HEK293 (cell line): ENCODE data around the gene PIEZO1.

ENCODE experiments used
- CTCF ChIA-PET: fragments of 350-600 bp; formaldehyde crosslinking; extraction: SDS; loops from one replicate; lab custom pipeline; 2021; ENCODE audit warnings: antibody characterized with exemption; lab: Yijun Ruan, JAX
- POLR2A ChIA-PET: fragments of 300-600 bp; formaldehyde crosslinking; extraction: SDS; loops from one replicate; lab custom pipeline; 2020; ENCODE audit warnings: antibody characterized with exemption, inconsistent platforms; lab: Yijun Ruan, JAX
- H3K27ac ChIP-seq: fragments of 200-500 bp; sonication (Bioruptor generic); 2 replicates; pipeline ENCODE4 v1.5.1; 2014; ENCODE audit warnings: low read depth, low read length, control low read depth, inconsistent platforms; ENCODE audit errors: extremely low read depth
- H3K36me3 ChIP-seq, 2 experiments: fragments of 200-500 bp in 1 of 2; sonication (Bioruptor generic) in 1 of 2; 1 replicate in 1 of 2; 2 replicates in 1 of 2; pipeline ENCODE4 v1.5.1; 2014 to 2017; ENCODE audit warnings: inconsistent platforms in 2 of 2, low read length in 2 of 2; ENCODE audit not compliant: control insufficient read depth in 2 of 2, insufficient read depth in 1 of 2
- H3K4me1 ChIP-seq: fragments of 200-500 bp; sonication (Bioruptor generic); 2 replicates; pipeline ENCODE4 v1.5.1; 2014; ENCODE audit warnings: mild to moderate bottlenecking, low read length, inconsistent platforms; ENCODE audit not compliant: control insufficient read depth, insufficient read depth
- H3K4me3 ChIP-seq: 2 replicates; pipeline ENCODE4 v1.5.1; 2011; ENCODE audit warnings: low read depth, mild to moderate bottlenecking, control low read depth, low read length, moderate library complexity
- H3K9me3 ChIP-seq: fragments of 200-500 bp; sonication (Bioruptor generic); 2 replicates; pipeline ENCODE4 v1.5.1; 2014; ENCODE audit warnings: low read depth, low read length, inconsistent platforms; ENCODE audit not compliant: control insufficient read depth, insufficient read depth
- BCL11A ChIP-seq: fragments of 450-650 bp; formaldehyde crosslinking; IDR thresholded peaks from 2 replicates; pipeline ENCODE4 v1.5.1; 2016; ENCODE audit warnings: low read depth, missing biosample characterization, missing genetic modification characterization
- BCL6B ChIP-seq: fragments of 450-650 bp; formaldehyde crosslinking; IDR thresholded peaks from 2 replicates; pipeline ENCODE4 v1.5.1; 2017; ENCODE audit warnings: missing biosample characterization, missing genetic modification characterization
- GLIS1 ChIP-seq: fragments of 450-650 bp; formaldehyde crosslinking; IDR thresholded peaks from 2 replicates; pipeline ENCODE4 v1.5.1; 2016; ENCODE audit warnings: missing biosample characterization, missing genetic modification characterization
- GLIS2 ChIP-seq: fragments of 450-650 bp; formaldehyde crosslinking; IDR thresholded peaks from 2 replicates; pipeline ENCODE4 v1.5.1; 2016; ENCODE audit warnings: missing biosample characterization, missing genetic modification characterization
- HIC1 ChIP-seq: fragments of 450-650 bp; formaldehyde crosslinking; IDR thresholded peaks from 2 replicates; pipeline ENCODE4 v1.5.1; 2016; ENCODE audit warnings: missing biosample characterization, missing genetic modification characterization
- KLF1 ChIP-seq: fragments of 450-650 bp; formaldehyde crosslinking; IDR thresholded peaks from 2 replicates; pipeline ENCODE4 v1.5.1; 2016; ENCODE audit warnings: missing biosample characterization, missing genetic modification characterization
- KLF8 ChIP-seq: fragments of 450-650 bp; formaldehyde crosslinking; IDR thresholded peaks from 2 replicates; pipeline ENCODE4 v1.5.1; 2016; ENCODE audit warnings: missing biosample characterization, missing genetic modification characterization
- MYNN ChIP-seq: fragments of 450-650 bp; formaldehyde crosslinking; IDR thresholded peaks from 2 replicates; pipeline ENCODE4 v1.5.1; 2016; ENCODE audit warnings: missing biosample characterization, missing genetic modification characterization, borderline replicate concordance
- PATZ1 ChIP-seq: fragments of 450-650 bp; formaldehyde crosslinking; IDR thresholded peaks from 2 replicates; pipeline ENCODE4 v1.5.1; 2016; ENCODE audit warnings: missing biosample characterization, missing genetic modification characterization
- REPIN1 ChIP-seq: fragments of 450-650 bp; formaldehyde crosslinking; IDR thresholded peaks from 2 replicates; pipeline ENCODE4 v1.5.1; 2017; ENCODE audit warnings: missing biosample characterization, missing genetic modification characterization, low read depth
- REST ChIP-seq: fragments of 450-650 bp; formaldehyde crosslinking; IDR thresholded peaks from 2 replicates; pipeline ENCODE4 v1.5.1; 2016; ENCODE audit warnings: missing biosample characterization, missing genetic modification characterization
- SALL2 ChIP-seq: fragments of 450-650 bp; formaldehyde crosslinking; IDR thresholded peaks from 2 replicates; pipeline ENCODE4 v1.5.0; 2017; ENCODE audit warnings: missing biosample characterization, mild to moderate bottlenecking, missing genetic modification characterization, borderline replicate concordance
- ZBTB48 ChIP-seq: fragments of 450-650 bp; formaldehyde crosslinking; IDR thresholded peaks from 2 replicates; pipeline ENCODE4 v1.5.1; 2016; ENCODE audit warnings: missing biosample characterization, missing genetic modification characterization
- ZEB2 ChIP-seq: fragments of 450-650 bp; formaldehyde crosslinking; IDR thresholded peaks from 2 replicates; pipeline ENCODE4 v1.5.1; 2016; ENCODE audit warnings: missing biosample characterization, missing genetic modification characterization
- ZFP69B ChIP-seq: fragments of 450-650 bp; formaldehyde crosslinking; IDR thresholded peaks from 2 replicates; pipeline ENCODE4 v1.5.1; 2016; ENCODE audit warnings: missing biosample characterization, missing genetic modification characterization
- ZNF146 ChIP-seq: fragments of 450-650 bp; formaldehyde crosslinking; IDR thresholded peaks from 2 replicates; pipeline ENCODE4 v1.5.1; 2016; ENCODE audit warnings: missing biosample characterization, missing genetic modification characterization
- ZNF311 ChIP-seq: fragments of 450-650 bp; formaldehyde crosslinking; IDR thresholded peaks from 2 replicates; pipeline ENCODE4 v1.5.1; 2017; ENCODE audit warnings: missing biosample characterization, missing genetic modification characterization, borderline replicate concordance
- ZNF366 ChIP-seq: fragments of 450-650 bp; formaldehyde crosslinking; conservative IDR thresholded peaks from 2 replicates; pipeline ENCODE4 v1.5.1; 2016; ENCODE audit warnings: missing biosample characterization, missing genetic modification characterization
- ZNF501 ChIP-seq: fragments of 450-650 bp; formaldehyde crosslinking; IDR thresholded peaks from 2 replicates; pipeline ENCODE4 v1.5.1; 2016; ENCODE audit warnings: missing biosample characterization, missing genetic modification characterization
- ZNF580 ChIP-seq: fragments of 450-650 bp; formaldehyde crosslinking; IDR thresholded peaks from 2 replicates; pipeline ENCODE4 v1.5.1; 2016; ENCODE audit warnings: missing biosample characterization, missing genetic modification characterization
- ZNF670 ChIP-seq: fragments of 450-650 bp; formaldehyde crosslinking; IDR thresholded peaks from 2 replicates; pipeline ENCODE4 v1.5.1; 2016; ENCODE audit warnings: missing biosample characterization, missing genetic modification characterization, low read depth
- ZNF768 ChIP-seq: fragments of 450-650 bp; formaldehyde crosslinking; IDR thresholded peaks from 2 replicates; pipeline ENCODE4 v1.5.1; 2018; ENCODE audit warnings: missing biosample characterization, mild to moderate bottlenecking, missing genetic modification characterization
- TF ChIP-seq, protein P1 (sequence below): fragments of 450-650 bp; formaldehyde crosslinking; IDR thresholded peaks from 2 replicates; pipeline ENCODE4 v1.5.1; 2016; ENCODE audit warnings: missing biosample characterization, missing genetic modification characterization

Gene PIEZO1

GRCh38 chr16:88810166-88810911 lies 25.3 kb upstream of the PIEZO1 start (continued):
- TF ChIP-seq ZNF311 (tag by site-specific recombination), result no peak
- peak; percentile 74; the same call in 1 of the 2 replicates for TF ChIP-seq REPIN1
- no peak for TF ChIP-seq REST
- TF ChIP-seq ZNF768, result peak; percentile 99
- peak; percentile 72 for TF ChIP-seq ZBTB48 (tag by site-specific recombination)
- peak; percentile 80 for TF ChIP-seq ZEB2 (tag by site-specific recombination)
- TF ChIP-seq ZFP69B, result 0 out of 2 replicates have a peak, but pooled peaks have one; percentile 30
- TF ChIP-seq PATZ1 (tag by site-specific recombination), result peak; percentile 61
- TF ChIP-seq MYNN (tag by site-specific recombination), result no peak
- peak; percentile 44; the same call in 1 of the 2 replicates for TF ChIP-seq ZNF580
- TF ChIP-seq ZNF366, result no peak
- TF ChIP-seq HIC1 (tag by site-specific recombination), result 0 out of 2 replicates have a peak, but pooled peaks have one; percentile 27
- peak; percentile 48 for TF ChIP-seq ZNF146 (tag by site-specific recombination)
- TF ChIP-seq BCL6B, result no peak

DNA sequence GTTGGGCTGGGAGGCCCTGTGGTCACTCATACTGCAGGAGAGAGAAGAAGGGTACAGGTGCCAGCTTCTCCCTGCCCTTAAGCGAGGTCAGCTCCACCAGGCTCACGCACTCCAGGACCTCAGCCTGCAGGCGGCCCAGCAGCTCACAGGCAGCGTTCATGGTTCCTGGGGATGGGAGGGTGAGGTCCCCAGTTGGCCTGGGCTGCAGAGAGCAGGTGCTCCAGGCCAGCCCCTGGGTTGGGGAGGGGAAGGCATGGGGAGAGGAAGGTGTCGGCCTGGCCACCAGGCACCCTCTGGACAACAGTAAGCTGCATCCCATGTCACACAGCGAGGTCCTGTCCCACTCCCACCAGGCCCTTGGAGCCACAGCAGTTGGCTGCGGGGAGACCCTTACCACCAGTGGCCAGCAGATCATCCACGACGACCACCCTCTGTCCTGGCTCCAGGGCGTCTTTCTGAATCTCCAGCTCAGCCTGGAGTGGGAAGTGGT lies 24.7 kb upstream of the PIEZO1 start:
- peak overlapping the region; percentile 87 for H3K27ac ChIP-seq
- peaks cover 0 to 64% of the 10 kb centered on the region in 2 experiments; a peak in 1 of 3 replicates for H3K36me3 ChIP-seq
- POLR2A ChIA-PET, result interaction anchor here (1.0 to 5.2 kb wide), 17 partner anchors 10 to 408 kb away, joined by 3 to 33 read pairs (median 6); partner anchors contain the start of genes CDH15, GALNS, TRAPPC2L and ZNF778
- H3K4me3 ChIP-seq, result no peak overlapping the region
- H3K4me1 ChIP-seq, result peaks cover 5% of the 10 kb centered on the region
- CTCF ChIA-PET, result interaction anchor here (0.5 to 3.3 kb wide), 4 partner anchors 25 to 493 kb away, joined by 3 to 25 read pairs (median 4); no protein-coding TSS in a partner anchor
- no peaks in the 10 kb centered on the region for H3K9me3 ChIP-seq
- TF ChIP-seq KLF8 (tag by site-specific recombination), result no peak
- TF ChIP-seq SALL2 (tag by site-specific recombination), result no peak
- TF ChIP-seq, protein P1, sequence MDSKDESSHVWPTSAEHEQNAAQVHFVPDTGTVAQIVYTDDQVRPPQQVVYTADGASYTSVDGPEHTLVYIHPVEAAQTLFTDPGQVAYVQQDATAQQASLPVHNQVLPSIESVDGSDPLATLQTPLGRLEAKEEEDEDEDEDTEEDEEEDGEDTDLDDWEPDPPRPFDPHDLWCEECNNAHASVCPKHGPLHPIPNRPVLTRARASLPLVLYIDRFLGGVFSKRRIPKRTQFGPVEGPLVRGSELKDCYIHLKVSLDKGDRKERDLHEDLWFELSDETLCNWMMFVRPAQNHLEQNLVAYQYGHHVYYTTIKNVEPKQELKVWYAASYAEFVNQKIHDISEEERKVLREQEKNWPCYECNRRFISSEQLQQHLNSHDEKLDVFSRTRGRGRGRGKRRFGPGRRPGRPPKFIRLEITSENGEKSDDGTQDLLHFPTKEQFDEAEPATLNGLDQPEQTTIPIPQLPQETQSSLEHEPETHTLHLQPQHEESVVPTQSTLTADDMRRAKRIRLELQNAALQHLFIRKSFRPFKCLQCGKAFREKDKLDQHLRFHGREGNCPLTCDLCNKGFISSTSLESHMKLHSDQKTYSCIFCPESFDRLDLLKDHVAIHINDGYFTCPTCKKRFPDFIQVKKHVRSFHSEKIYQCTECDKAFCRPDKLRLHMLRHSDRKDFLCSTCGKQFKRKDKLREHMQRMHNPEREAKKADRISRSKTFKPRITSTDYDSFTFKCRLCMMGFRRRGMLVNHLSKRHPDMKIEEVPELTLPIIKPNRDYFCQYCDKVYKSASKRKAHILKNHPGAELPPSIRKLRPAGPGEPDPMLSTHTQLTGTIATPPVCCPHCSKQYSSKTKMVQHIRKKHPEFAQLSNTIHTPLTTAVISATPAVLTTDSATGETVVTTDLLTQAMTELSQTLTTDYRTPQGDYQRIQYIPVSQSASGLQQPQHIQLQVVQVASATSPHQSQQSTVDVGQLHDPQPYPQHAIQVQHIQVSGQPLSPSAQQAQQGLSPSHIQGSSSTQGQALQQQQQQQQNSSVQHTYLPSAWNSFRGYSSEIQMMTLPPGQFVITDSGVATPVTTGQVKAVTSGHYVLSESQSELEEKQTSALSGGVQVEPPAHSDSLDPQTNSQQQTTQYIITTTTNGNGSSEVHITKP (tag by site-specific recombination), result no peak
- TF ChIP-seq GLIS1 (tag by site-specific recombination), result no peak; the same call in 1 of the 2 replicates
- TF ChIP-seq ZNF670 (tag by site-specific recombination), result no peak
- peak; percentile 51; the same call in 1 of the 2 replicates for TF ChIP-seq GLIS2 (tag by site-specific recombination)
- peak; percentile 97; the same call in 1 of the 2 replicates for TF ChIP-seq BCL11A (tag by site-specific recombination)
- no peak for TF ChIP-seq ZNF501 (tag by site-specific recombination)
- peak; percentile 8; the same call in 1 of the 2 replicates for TF ChIP-seq KLF1 (tag by site-specific recombination)
